ENCODE data around the gene ABRACL.

GRCh38 chr6:139028658-139029469 lies at the start of gene ABRACL:
- TF ChIP-seq HDAC6 (IDR thresholded peaks at IDR 0.05; ENCODE audit: low read depth, low read length) (no peak), POLR2A (IDR thresholded peaks at IDR 0.05; ENCODE audit: control extremely low read depth in 1 of 2, low read depth in 2 of 2, low read length in 2 of 2) (peak in 1 of 2 experiments; percentile 69; a peak in 1 of 3 replicates), EZH2 (IDR thresholded peaks at IDR 0.05; ENCODE audit: low read depth, low read length, severe bottlenecking) (no peak), NANOG (IDR thresholded peaks at IDR 0.05; ENCODE audit: insufficient read depth, low read depth, low read length, poor library complexity, severe bottlenecking) (no peak), BACH1 (IDR thresholded peaks at IDR 0.05; ENCODE audit: low read length) (peak; percentile 23), TEAD4 (IDR thresholded peaks at IDR 0.05; ENCODE audit: low read depth, low read length) (no peak)
- TF ChIP-seq, protein P1, sequence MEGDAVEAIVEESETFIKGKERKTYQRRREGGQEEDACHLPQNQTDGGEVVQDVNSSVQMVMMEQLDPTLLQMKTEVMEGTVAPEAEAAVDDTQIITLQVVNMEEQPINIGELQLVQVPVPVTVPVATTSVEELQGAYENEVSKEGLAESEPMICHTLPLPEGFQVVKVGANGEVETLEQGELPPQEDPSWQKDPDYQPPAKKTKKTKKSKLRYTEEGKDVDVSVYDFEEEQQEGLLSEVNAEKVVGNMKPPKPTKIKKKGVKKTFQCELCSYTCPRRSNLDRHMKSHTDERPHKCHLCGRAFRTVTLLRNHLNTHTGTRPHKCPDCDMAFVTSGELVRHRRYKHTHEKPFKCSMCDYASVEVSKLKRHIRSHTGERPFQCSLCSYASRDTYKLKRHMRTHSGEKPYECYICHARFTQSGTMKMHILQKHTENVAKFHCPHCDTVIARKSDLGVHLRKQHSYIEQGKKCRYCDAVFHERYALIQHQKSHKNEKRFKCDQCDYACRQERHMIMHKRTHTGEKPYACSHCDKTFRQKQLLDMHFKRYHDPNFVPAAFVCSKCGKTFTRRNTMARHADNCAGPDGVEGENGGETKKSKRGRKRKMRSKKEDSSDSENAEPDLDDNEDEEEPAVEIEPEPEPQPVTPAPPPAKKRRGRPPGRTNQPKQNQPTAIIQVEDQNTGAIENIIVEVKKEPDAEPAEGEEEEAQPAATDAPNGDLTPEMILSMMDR (IDR thresholded peaks at IDR 0.05; ENCODE audit: control extremely low read depth in 1 of 3, insufficient read depth in 1 of 3, low read depth in 1 of 3, low read length in 3 of 3) = no peak
